IMR-90 (cell line): ENCODE measurements around the gene MRPS24. TPM values are rescaled to one million over a fixed set of nuclear protein-coding genes. Genes with fewer than 3 reads are reported as not detected.

Experiments
- ATAC-seq: fragments of 200-7000 bp; cut with Tn5 transposase; 2 replicates; pipeline ENCODE4 v1.9.1; 2020; ENCODE audit warnings: low read depth, mild to moderate bottlenecking, moderate library complexity
- BruUV-seq: library from RNA; stranded (reverse); fragments of 400-500 nt; replicated peaks from 2 replicates; lab custom pipeline; 2021; lab: Mats Ljungman, UMichigan
- CTCF ChIA-PET: fragments of 300-600 bp; formaldehyde crosslinking; extraction: SDS; loops from one replicate; lab custom pipeline; 2021; ENCODE audit warnings: antibody characterized with exemption; lab: Yijun Ruan, JAX
- POLR2A ChIA-PET: fragments of 300-600 bp; sonication (Branson Sonifier 250); formaldehyde crosslinking; loops from one replicate; lab custom pipeline; 2022; ENCODE audit warnings: antibody characterized with exemption; ENCODE audit not compliant: unreplicated experiment; lab: Charles Lee
- DNase-seq: peaks from one replicate; pipeline ENCODE4 v3.0.0; 2013
- H2AFZ ChIP-seq: replicated peaks from 2 replicates; pipeline ENCODE3; 2013; ENCODE audit warnings: low read length, mild to moderate bottlenecking; ENCODE audit not compliant: poor library complexity
- H2AK5ac ChIP-seq: 2 replicates; pipeline ENCODE4 v1.6.1; 2013; ENCODE audit warnings: low read depth, low read length, inconsistent platforms
- H2AK9ac ChIP-seq: replicated peaks from 2 replicates; pipeline ENCODE3; 2013; ENCODE audit warnings: mild to moderate bottlenecking, low read depth, low read length, moderate library complexity; ENCODE audit not compliant: poor library complexity
- H2BK120ac ChIP-seq: 2 replicates; pipeline ENCODE4 v1.6.1; 2013; ENCODE audit warnings: low read depth, low read length, inconsistent platforms
- H2BK15ac ChIP-seq: 3 replicates; pipeline ENCODE4 v1.6.1; 2013; ENCODE audit warnings: low read depth, low read length, inconsistent platforms
- H2BK20ac ChIP-seq: 2 replicates; pipeline ENCODE4 v1.6.1; 2013; ENCODE audit warnings: low read depth, mild to moderate bottlenecking, inconsistent platforms, low read length, moderate library complexity
- H2BK5ac ChIP-seq: 2 replicates; pipeline ENCODE4 v1.6.1; 2013; ENCODE audit warnings: mild to moderate bottlenecking, low read depth, low read length, inconsistent platforms; ENCODE audit not compliant: poor library complexity, severe bottlenecking
- H3K14ac ChIP-seq: replicated peaks from 2 replicates; pipeline ENCODE4 v1.6.1; 2013; ENCODE audit warnings: low read depth, low read length, inconsistent platforms
- H3K18ac ChIP-seq: 2 replicates; pipeline ENCODE4 v1.6.1; 2013; ENCODE audit warnings: low read depth, low read length, control low read depth
- H3K23ac ChIP-seq: 2 replicates; pipeline ENCODE4 v1.6.1; 2013; ENCODE audit warnings: low read depth, low read length, inconsistent platforms
- H3K27ac ChIP-seq: 2 replicates; pipeline ENCODE4 v1.5.1; 2013; ENCODE audit warnings: mild to moderate bottlenecking, control low read depth, low read length; ENCODE audit not compliant: insufficient read depth
- H3K27me3 ChIP-seq: 2 replicates; pipeline ENCODE4 v1.6.1; 2013; ENCODE audit warnings: low read length; ENCODE audit not compliant: control insufficient read depth, insufficient read depth
- H3K36me3 ChIP-seq: 2 replicates; pipeline ENCODE4 v1.6.1; 2013; ENCODE audit warnings: low read length, mixed read lengths; ENCODE audit not compliant: control insufficient read depth, insufficient read depth
- H3K4ac ChIP-seq: 2 replicates; pipeline ENCODE4 v1.6.1; 2013; ENCODE audit warnings: low read depth, low read length, inconsistent platforms
- H3K4me1 ChIP-seq: 2 replicates; pipeline ENCODE4 v1.6.1; 2013; ENCODE audit warnings: low read length, mixed read lengths; ENCODE audit not compliant: control insufficient read depth, insufficient read depth
- H3K4me2 ChIP-seq: 2 replicates; pipeline ENCODE4 v1.6.1; 2013; ENCODE audit warnings: low read depth, mild to moderate bottlenecking, control low read depth, low read length, moderate library complexity
- H3K4me3 ChIP-seq: 2 replicates; pipeline ENCODE4 v1.5.1; 2013; ENCODE audit warnings: low read depth, mild to moderate bottlenecking, control low read depth, low read length, moderate library complexity; ENCODE audit not compliant: insufficient read depth
- H3K56ac ChIP-seq: 2 replicates; pipeline ENCODE4 v1.6.1; 2013; ENCODE audit warnings: low read length, inconsistent platforms; ENCODE audit not compliant: insufficient read depth; ENCODE audit errors: extremely low read depth
- H3K79me1 ChIP-seq, 2 experiments: 2 replicates each; pipeline ENCODE4 v1.6.1; 2013; ENCODE audit warnings: low read length in 2 of 2, inconsistent platforms in 1 of 2, low read depth in 1 of 2
- H3K9ac ChIP-seq: 2 replicates; pipeline ENCODE4 v1.6.1; 2013; ENCODE audit warnings: low read depth, low read length, control low read depth
- H3K9me1 ChIP-seq: 2 replicates; pipeline ENCODE4 v1.6.1; 2013; ENCODE audit warnings: low read length, inconsistent platforms; ENCODE audit not compliant: insufficient read depth
- H3K9me3 ChIP-seq: 2 replicates; pipeline ENCODE4 v1.6.1; 2013; ENCODE audit warnings: low read length; ENCODE audit not compliant: control insufficient read depth, insufficient read depth
- H4K20me1 ChIP-seq: 2 replicates; pipeline ENCODE4 v1.6.1; 2013; ENCODE audit warnings: low read length, inconsistent platforms; ENCODE audit not compliant: insufficient read depth
- H4K5ac ChIP-seq: 2 replicates; pipeline ENCODE4 v1.6.1; 2013; ENCODE audit warnings: mild to moderate bottlenecking, low read depth, low read length, control low read depth
- H4K8ac ChIP-seq, 2 experiments: 2 replicates each; pipeline ENCODE4 v1.6.1; 2013; ENCODE audit warnings: low read depth in 2 of 2, low read length in 2 of 2, control low read depth in 1 of 2, inconsistent platforms in 1 of 2
- H4K91ac ChIP-seq: 2 replicates; pipeline ENCODE4 v1.6.1; 2013; ENCODE audit warnings: low read depth, low read length, inconsistent platforms; ENCODE audit not compliant: insufficient read depth
- BHLHE40 ChIP-seq: fragments of 150-350 bp; IDR thresholded peaks from 2 replicates; pipeline ENCODE4 v1.6.1; 2016; ENCODE audit warnings: mild to moderate bottlenecking, low read depth, low read length
- CEBPB ChIP-seq: IDR thresholded peaks from 2 replicates; pipeline ENCODE4 v1.6.1; 2012; ENCODE audit warnings: low read depth, low read length, improper control_type of control experiment
- CHD1 ChIP-seq: IDR thresholded peaks from 2 replicates; pipeline ENCODE4 v1.6.1; 2012; ENCODE audit warnings: low read depth, low read length, improper control_type of control experiment
- FOS ChIP-seq: fragments of 150-350 bp; IDR thresholded peaks from 2 replicates; pipeline ENCODE4 v1.6.1; 2016; ENCODE audit warnings: low read depth, low read length
- MAFK ChIP-seq: IDR thresholded peaks from 2 replicates; pipeline ENCODE4 v1.6.1; 2012; ENCODE audit warnings: low read depth, low read length, improper control_type of control experiment
- MAZ ChIP-seq: IDR thresholded peaks from 2 replicates; pipeline ENCODE4 v1.6.1; 2012; ENCODE audit warnings: low read depth, mild to moderate bottlenecking, low read length, improper control_type of control experiment, moderate library complexity, borderline replicate concordance
- MXI1 ChIP-seq: IDR thresholded peaks from 2 replicates; pipeline ENCODE4 v1.6.1; 2012; ENCODE audit warnings: low read depth, mild to moderate bottlenecking, low read length, moderate library complexity, borderline replicate concordance
- NFE2L2 ChIP-seq: fragments of 150-350 bp; IDR thresholded peaks from 2 replicates; pipeline ENCODE4 v1.6.1; 2016; ENCODE audit warnings: low read depth, mild to moderate bottlenecking, low read length
- POLR2A ChIP-seq: IDR thresholded peaks from 2 replicates; pipeline ENCODE4 v1.6.1; 2012; ENCODE audit warnings: mild to moderate bottlenecking, low read depth, low read length
- RAD21 ChIP-seq: IDR thresholded peaks from 2 replicates; pipeline ENCODE4 v1.6.1; 2012; ENCODE audit warnings: low read length, improper control_type of control experiment
- RCOR1 ChIP-seq: IDR thresholded peaks from 2 replicates; pipeline ENCODE4 v1.6.1; 2012; ENCODE audit warnings: mild to moderate bottlenecking, low read length, improper control_type of control experiment; ENCODE audit not compliant: insufficient replicate concordance
- RFX5 ChIP-seq: IDR thresholded peaks from 2 replicates; pipeline ENCODE4 v1.8.0; 2012; ENCODE audit warnings: low read depth, mild to moderate bottlenecking, low read length, moderate library complexity
- SMC3 ChIP-seq: fragments of 150-350 bp; IDR thresholded peaks from 2 replicates; pipeline ENCODE4 v1.6.1; 2016; ENCODE audit warnings: low read depth, mild to moderate bottlenecking, antibody characterized with exemption, low read length, moderate library complexity
- WGBS, 2 experiments: methylation state at CpG; one replicate each; pipeline versions ENCODE4 v1.1.5 to v1.1.7; 2013; ENCODE audit warnings: missing lambda C conversion rate in 2 of 2; ENCODE audit not compliant: insufficient read length in 1 of 2; ENCODE audit errors: extremely low coverage in 2 of 2; 5-methylcytosine and 5-hydroxymethylcytosine counted together
- dilution Hi-C: fragments of 300-500 bp; cut with HindIII; formaldehyde crosslinking; loops from one replicate; pipeline ENCODE4 v1.14.3; 2018; ENCODE audit warnings: low sequenced_read_pairs; ENCODE audit not compliant: unreplicated experiment
- in situ Hi-C: fragments of 300-500 bp; cut with MboI; formaldehyde crosslinking; loops from 3 replicates; pipeline ENCODE4 v1.14.3; 2019; ENCODE audit warnings: low sequenced_read_pairs, inconsistent platforms, mixed read lengths
- intact Hi-C: fragments of 100-400 bp; cut with micrococcal nuclease; formaldehyde crosslinking; loops from 2 replicates; pipeline ENCODE4 v1.10.0; 2022
- polyA plus RNA-seq, 3 experiments: library from polyadenylated mRNA; depleted of rRNA; stranded (reverse); fragments of >200 nt; gene quantifications; 2 replicates each; pipeline ENCODE4 v1.2.3, GENCODE V29; 2012; ENCODE audit warnings: low replicate concordance in 1 of 3
- total RNA-seq: library from RNA; depleted of rRNA; stranded (reverse); fragments of >200 nt; gene quantifications from 2 replicates; pipeline ENCODE4 v1.2.3, GENCODE V29; 2012
- TF ChIP-seq, protein P1 (sequence below): fragments of 150-350 bp; IDR thresholded peaks from 2 replicates; pipeline ENCODE4 v1.6.1; 2017; ENCODE audit warnings: mild to moderate bottlenecking, antibody characterized with exemption, low read length, low read depth
- TF ChIP-seq, protein P2 (sequence below): conservative IDR thresholded peaks from 2 replicates; pipeline ENCODE4 v1.5.1; 2012; ENCODE audit warnings: mild to moderate bottlenecking, low read depth, low read length, improper control_type of control experiment
- TF ChIP-seq, protein P3 (sequence below): fragments of 150-350 bp; IDR thresholded peaks from 2 replicates; pipeline ENCODE4 v1.6.1; 2016; ENCODE audit warnings: low read depth, mild to moderate bottlenecking, low read length, moderate library complexity, borderline replicate concordance

MRPS24 gene
- total and polyA plus RNA-seq, 2 of the 4 experiments (the other 2 are of a cell fraction) = 151 to 266 TPM

DNA sequence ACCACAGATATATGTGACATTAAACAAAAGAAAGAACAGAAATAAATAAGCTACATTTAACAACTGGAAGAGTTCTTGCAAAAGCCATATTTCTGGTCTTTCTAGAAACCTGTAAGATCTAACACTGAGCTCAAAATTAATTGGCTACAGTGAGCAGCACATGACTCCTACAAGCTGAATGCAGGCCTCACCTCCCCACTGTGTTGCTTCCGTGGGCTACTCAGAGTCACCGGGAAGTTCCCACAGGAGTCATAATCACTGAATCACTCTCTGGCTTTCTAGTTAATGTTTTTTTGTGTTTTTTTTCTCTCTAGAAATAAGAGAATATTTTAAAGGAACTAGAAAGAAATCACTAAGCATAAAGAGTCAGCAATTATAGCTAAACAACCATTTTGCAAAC, 10.2 kb upstream of the MRPS24 start:
- peak overlapping the region; percentile 76; the same call in 1 of the 2 replicates for H3K14ac ChIP-seq
- no peaks in the 10 kb centered on the region for H3K9me3 ChIP-seq
- H4K5ac ChIP-seq = no peak overlapping the region
- H3K27me3 ChIP-seq = no peaks in the 10 kb centered on the region
- no peak overlapping the region for H3K9ac ChIP-seq
- H3K4me2 ChIP-seq = no peak overlapping the region
- H3K4me1 ChIP-seq = peaks cover 10% of the 10 kb centered on the region
- dilution Hi-C loops (no loop called here), in situ Hi-C loops (no loop called here), intact Hi-C loops (no loop called here)
- H4K8ac ChIP-seq = peak overlapping the region in 1 of 2 experiments; percentile 64; a peak in 2 of 4 replicates
- WGBS, 2 experiments = no CpG with 5 or more reads among the region's 2 CpGs
- no peak overlapping the region for H3K18ac ChIP-seq
- H2BK5ac ChIP-seq = peak overlapping the region; percentile 78
- peaks cover 18% of the 10 kb centered on the region for H3K9me1 ChIP-seq
- H2BK120ac ChIP-seq = peak overlapping the region; percentile 74; the same call in 1 of the 2 replicates
- no peak overlapping the region for H4K91ac ChIP-seq
- H2AK5ac ChIP-seq = peak overlapping the region; percentile 85; the same call in 1 of the 2 replicates
- ChIA-PET POLR2A (interaction anchor here (1.1 kb wide), 1 partner anchor 10 kb away, joined by 3 read pairs; the partner anchor contains the start of gene MRPS24), CTCF (no interaction called here)
- no TSS peak for BruUV-seq
- peak overlapping the region; percentile 76; the same call in 1 of the 3 replicates for H2BK15ac ChIP-seq
- H3K4ac ChIP-seq = peak overlapping the region; percentile 81
- H3K79me1 ChIP-seq = peaks cover 26 to 71% of the 10 kb centered on the region in 2 experiments
- no peak overlapping the region for H3K23ac ChIP-seq
- no peak for TF ChIP-seq MAFK
- TF ChIP-seq, protein P1, sequence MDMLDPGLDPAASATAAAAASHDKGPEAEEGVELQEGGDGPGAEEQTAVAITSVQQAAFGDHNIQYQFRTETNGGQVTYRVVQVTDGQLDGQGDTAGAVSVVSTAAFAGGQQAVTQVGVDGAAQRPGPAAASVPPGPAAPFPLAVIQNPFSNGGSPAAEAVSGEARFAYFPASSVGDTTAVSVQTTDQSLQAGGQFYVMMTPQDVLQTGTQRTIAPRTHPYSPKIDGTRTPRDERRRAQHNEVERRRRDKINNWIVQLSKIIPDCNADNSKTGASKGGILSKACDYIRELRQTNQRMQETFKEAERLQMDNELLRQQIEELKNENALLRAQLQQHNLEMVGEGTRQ = peak; percentile 92
- TF ChIP-seq RAD21 = no peak
- no peak for TF ChIP-seq POLR2A
- TF ChIP-seq SMC3 = no peak
- TF ChIP-seq BHLHE40 = peak; percentile 73
- TF ChIP-seq MXI1 = no peak
- TF ChIP-seq CEBPB = no peak
- TF ChIP-seq, protein P2, sequence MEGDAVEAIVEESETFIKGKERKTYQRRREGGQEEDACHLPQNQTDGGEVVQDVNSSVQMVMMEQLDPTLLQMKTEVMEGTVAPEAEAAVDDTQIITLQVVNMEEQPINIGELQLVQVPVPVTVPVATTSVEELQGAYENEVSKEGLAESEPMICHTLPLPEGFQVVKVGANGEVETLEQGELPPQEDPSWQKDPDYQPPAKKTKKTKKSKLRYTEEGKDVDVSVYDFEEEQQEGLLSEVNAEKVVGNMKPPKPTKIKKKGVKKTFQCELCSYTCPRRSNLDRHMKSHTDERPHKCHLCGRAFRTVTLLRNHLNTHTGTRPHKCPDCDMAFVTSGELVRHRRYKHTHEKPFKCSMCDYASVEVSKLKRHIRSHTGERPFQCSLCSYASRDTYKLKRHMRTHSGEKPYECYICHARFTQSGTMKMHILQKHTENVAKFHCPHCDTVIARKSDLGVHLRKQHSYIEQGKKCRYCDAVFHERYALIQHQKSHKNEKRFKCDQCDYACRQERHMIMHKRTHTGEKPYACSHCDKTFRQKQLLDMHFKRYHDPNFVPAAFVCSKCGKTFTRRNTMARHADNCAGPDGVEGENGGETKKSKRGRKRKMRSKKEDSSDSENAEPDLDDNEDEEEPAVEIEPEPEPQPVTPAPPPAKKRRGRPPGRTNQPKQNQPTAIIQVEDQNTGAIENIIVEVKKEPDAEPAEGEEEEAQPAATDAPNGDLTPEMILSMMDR = no peak
- TF ChIP-seq, protein P3, sequence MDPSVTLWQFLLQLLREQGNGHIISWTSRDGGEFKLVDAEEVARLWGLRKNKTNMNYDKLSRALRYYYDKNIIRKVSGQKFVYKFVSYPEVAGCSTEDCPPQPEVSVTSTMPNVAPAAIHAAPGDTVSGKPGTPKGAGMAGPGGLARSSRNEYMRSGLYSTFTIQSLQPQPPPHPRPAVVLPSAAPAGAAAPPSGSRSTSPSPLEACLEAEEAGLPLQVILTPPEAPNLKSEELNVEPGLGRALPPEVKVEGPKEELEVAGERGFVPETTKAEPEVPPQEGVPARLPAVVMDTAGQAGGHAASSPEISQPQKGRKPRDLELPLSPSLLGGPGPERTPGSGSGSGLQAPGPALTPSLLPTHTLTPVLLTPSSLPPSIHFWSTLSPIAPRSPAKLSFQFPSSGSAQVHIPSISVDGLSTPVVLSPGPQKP = no peak
- no peak for TF ChIP-seq RFX5
- no peak for TF ChIP-seq NFE2L2
- TF ChIP-seq FOS = peak; percentile 73
- no peak for TF ChIP-seq MAZ
- TF ChIP-seq CHD1 = no peak
- TF ChIP-seq RCOR1 = no peak
- H3K27ac ChIP-seq = peak overlapping the region; percentile 36; the same call in 1 of the 2 replicates
- no peaks in the 10 kb centered on the region; the same call in 1 of the 2 replicates for H4K20me1 ChIP-seq
- H2AK9ac ChIP-seq = peak overlapping the region; percentile 82
- no peak overlapping the region for H2BK20ac ChIP-seq
- ATAC-seq = peak; percentile 75
- H3K36me3 ChIP-seq = peaks cover 49% of the 10 kb centered on the region
- no peak overlapping the region for H3K56ac ChIP-seq
- no peak overlapping the region for H3K4me3 ChIP-seq
- H2AFZ ChIP-seq = no peak overlapping the region
- DNase-seq = peak; percentile 93
